ENCODE results near the gene SYNC. TPM values are rescaled to one million over a fixed set of nuclear protein-coding genes. Genes with fewer than 3 reads are reported as not detected.

The SYNC gene
- total and polyA plus RNA-seq, 9 of the 15 experiments (the other 6 are each of a cell fraction or from before 2014, with no cell fraction given) = 0.49 to 1.1 (median 0.87) TPM

DNA sequence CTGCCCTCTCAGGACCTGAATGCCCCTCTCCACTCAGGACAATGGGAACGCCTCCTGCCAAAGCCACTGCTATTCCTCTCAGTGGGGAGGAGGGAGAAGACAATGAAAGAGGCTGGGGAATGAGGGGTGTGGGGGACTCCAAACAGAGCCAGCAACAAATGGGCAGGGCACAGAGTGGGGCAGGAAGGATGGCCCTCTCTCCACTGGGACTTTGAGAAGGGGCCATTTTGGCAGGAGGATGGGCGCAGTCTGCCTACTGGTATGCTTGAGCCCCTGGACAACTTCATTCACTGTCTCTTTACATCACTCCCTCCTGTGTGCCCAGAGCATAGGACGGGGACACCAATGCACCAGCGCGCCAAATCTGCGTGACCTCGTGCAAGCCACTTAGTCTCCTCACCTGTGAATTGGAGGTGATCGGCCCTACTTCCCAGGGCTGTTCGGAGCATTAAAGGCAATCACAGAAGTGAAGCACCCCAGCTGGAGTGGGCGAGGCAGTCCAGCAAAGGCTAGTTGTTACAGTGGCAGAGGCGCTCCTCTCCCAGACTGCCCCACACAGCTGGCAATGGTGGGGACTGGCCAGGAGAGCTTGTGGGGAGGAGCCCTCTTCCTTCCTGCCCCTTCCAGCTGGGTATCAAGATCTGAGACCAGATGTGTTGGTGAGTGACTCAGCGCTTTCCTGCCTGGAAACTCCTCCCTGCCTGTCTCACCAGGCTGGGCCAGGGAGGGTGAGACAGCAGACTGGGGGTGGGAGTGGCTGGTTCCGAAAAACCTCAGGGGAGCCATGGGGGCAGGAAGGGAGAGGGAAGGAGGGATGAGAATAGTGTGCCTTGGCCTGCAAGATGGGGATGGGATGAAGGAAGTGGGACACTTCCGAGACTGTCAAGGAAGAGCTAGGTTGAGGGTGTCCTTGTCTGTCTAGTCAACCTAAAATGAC lies 22.4 kb upstream of the SYNC start (continued):
- TF ChIP-seq STAT5B (CRISPR knock-in tag; IDR thresholded peaks at IDR 0.05) (no peak), NCOA4 (IDR thresholded peaks at IDR 0.05; ENCODE audit: partially characterized antibody) (no peak), ZNF584 (CRISPR knock-in tag; IDR thresholded peaks at IDR 0.05; ENCODE audit: low read depth) (peak; percentile 69; the same call in 1 of the 2 replicates), ZNF589 (CRISPR knock-in tag; IDR thresholded peaks at IDR 0.05; ENCODE audit: low read depth) (peak; percentile 67; the same call in 1 of the 2 replicates), POLR2B (IDR thresholded peaks at IDR 0.05; ENCODE audit: low read depth, partially characterized antibody) (peak; percentile 57), ZNF57 (CRISPR knock-in tag; IDR thresholded peaks at IDR 0.05) (no peak), NFIC (IDR thresholded peaks at IDR 0.05) (peak; percentile 87), HDAC8 (tag; IDR thresholded peaks at IDR 0.05) (no peak), GATAD2B (IDR thresholded peaks at IDR 0.05; ENCODE audit: borderline replicate concordance) (no peak), XRCC5 (IDR thresholded peaks at IDR 0.05; ENCODE audit: low read depth, low read length) (peak; percentile 54; the same call in 1 of the 2 replicates), SNRNP70 (optimal IDR thresholded peaks at IDR 0.05; ENCODE audit: low read depth, low read length) (no peak), TEAD4 (IDR thresholded peaks at IDR 0.05; ENCODE audit: low read length) (peak; percentile 67), TEAD4 (CRISPR knock-in tag; IDR thresholded peaks at IDR 0.05; ENCODE audit: borderline replicate concordance) (no peak), ZNF146 (CRISPR knock-in tag; IDR thresholded peaks at IDR 0.05; ENCODE audit: unreplicated experiment) (no peak), ZNF431 (CRISPR knock-in tag; IDR thresholded peaks at IDR 0.05) (no peak), RNF2 (IDR thresholded peaks at IDR 0.05) (peak; percentile 87), ZNF639 (CRISPR knock-in tag; conservative IDR thresholded peaks at IDR 0.05 in 1 of 2, IDR thresholded peaks at IDR 0.05 in 1 of 2) (peak in 1 of 2 experiments; percentile 77; a peak in 1 of 4 replicates), PHTF2 (CRISPR knock-in tag; IDR thresholded peaks at IDR 0.05) (no peak), ZNF263 (CRISPR knock-in tag; IDR thresholded peaks at IDR 0.05; ENCODE audit: borderline replicate concordance) (peak; percentile 49; the same call in 1 of the 2 replicates), NBN (IDR thresholded peaks at IDR 0.05; ENCODE audit: low read depth) (peak; percentile 93), MBD2 (IDR thresholded peaks at IDR 0.05; ENCODE audit: borderline replicate concordance, low read depth) (peak; percentile 75; the same call in 1 of the 2 replicates)
- TF ChIP-seq, protein P1, sequence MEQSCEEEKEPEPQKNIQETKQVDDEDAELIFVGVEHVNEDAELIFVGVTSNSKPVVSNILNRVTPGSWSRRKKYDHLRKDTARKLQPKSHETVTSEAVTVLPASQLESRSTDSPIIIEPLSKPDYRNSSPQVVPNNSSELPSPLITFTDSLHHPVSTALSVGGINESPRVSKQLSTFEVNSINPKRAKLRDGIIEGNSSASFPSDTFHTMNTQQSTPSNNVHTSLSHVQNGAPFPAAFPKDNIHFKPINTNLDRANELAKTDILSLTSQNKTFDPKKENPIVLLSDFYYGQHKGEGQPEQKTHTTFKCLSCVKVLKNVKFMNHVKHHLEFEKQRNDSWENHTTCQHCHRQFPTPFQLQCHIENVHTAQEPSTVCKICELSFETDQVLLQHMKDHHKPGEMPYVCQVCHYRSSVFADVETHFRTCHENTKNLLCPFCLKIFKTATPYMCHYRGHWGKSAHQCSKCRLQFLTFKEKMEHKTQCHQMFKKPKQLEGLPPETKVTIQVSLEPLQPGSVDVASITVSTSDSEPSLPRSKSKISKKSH (CRISPR knock-in tag; IDR thresholded peaks at IDR 0.05) = no peak
- TF ChIP-seq, protein P2, sequence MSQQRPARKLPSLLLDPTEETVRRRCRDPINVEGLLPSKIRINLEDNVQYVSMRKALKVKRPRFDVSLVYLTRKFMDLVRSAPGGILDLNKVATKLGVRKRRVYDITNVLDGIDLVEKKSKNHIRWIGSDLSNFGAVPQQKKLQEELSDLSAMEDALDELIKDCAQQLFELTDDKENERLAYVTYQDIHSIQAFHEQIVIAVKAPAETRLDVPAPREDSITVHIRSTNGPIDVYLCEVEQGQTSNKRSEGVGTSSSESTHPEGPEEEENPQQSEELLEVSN (IDR thresholded peaks at IDR 0.05; ENCODE audit: borderline replicate concordance in 1 of 2, extremely low read depth in 1 of 2, insufficient read depth in 1 of 2, insufficient read length in 1 of 2, low read depth in 1 of 2, low read length in 1 of 2, poor library complexity in 1 of 2, severe bottlenecking in 1 of 2) = peak in 1 of 2 experiments; percentile 53

Data from K562 (cell line).